Medulla oblongata (tissue), 1 donor: ENCODE measurements around the gene NFATC4.
A peak's percentile ranks its signal among the peaks of the same experiment; 100 is the strongest.
"Not testable (repeated sequence)": the region's sequence is repeated elsewhere in the genome, so short reads cannot be mapped to it uniquely, and the experiment has no call there.

ENCODE experiments used
- DNase-seq: peaks from one replicate; pipeline ENCODE4 v3.0.0-alpha.2; 2015; ENCODE audit errors: extremely low spot score

The NFATC4 gene

GRCh38 chr14:24367514-24368211 is at the start of gene NFATC4:
TSS of gene NFATC4 (plus strand) at chr14:24368184. CDS start at chr14:24368341, 157 bp downstream.
- peak; percentile 65 for DNase-seq

- no peak for DNase-seq
Measured at GRCh38 chr14:24321212-24321975, 46.6 kb upstream of the NFATC4 start.

GRCh38 chr14:24322672-24323071 is 45.3 kb upstream of the NFATC4 start:
- no peak for DNase-seq

GRCh38 chr14:24323341-24323740 is 44.6 kb upstream of the NFATC4 start:
- DNase-seq, result no peak

GRCh38 chr14:24324024-24324423 is 44.0 kb upstream of the NFATC4 start:
- no peak for DNase-seq

GRCh38 chr14:24325041-24325530 is 42.9 kb upstream of the NFATC4 start:
- DNase-seq, result no peak

GRCh38 chr14:24325963-24326362 is 42.0 kb upstream of the NFATC4 start:
- DNase-seq, result no peak

- no peak for DNase-seq
Measured at GRCh38 chr14:24327303-24327702, 40.7 kb upstream of the NFATC4 start.

- DNase-seq, result not testable (repeated sequence)
Measured at GRCh38 chr14:24327914-24328313, 40.1 kb upstream of the NFATC4 start.

- no peak for DNase-seq
Measured at GRCh38 chr14:24329073-24329663, 38.8 kb upstream of the NFATC4 start.

- DNase-seq, result peak; percentile 66
Measured at GRCh38 chr14:24329736-24330135, 38.2 kb upstream of the NFATC4 start.

- DNase-seq, result no peak
Measured at GRCh38 chr14:24330973-24331674, 36.9 kb upstream of the NFATC4 start.

- DNase-seq, result no peak
Measured at GRCh38 chr14:24331731-24332267, 36.2 kb upstream of the NFATC4 start.

GRCh38 chr14:24332268-24332993 is 35.6 kb upstream of the NFATC4 start:
- peak; percentile 79 for DNase-seq

- no peak for DNase-seq
Measured at GRCh38 chr14:24334431-24335291, 33.3 kb upstream of the NFATC4 start, which contains the start of gene ADCY4. TSS of gene ADCY4 (minus strand) at chr14:24335071. CDS start at chr14:24334652, 419 bp downstream.

- no peak for DNase-seq
Measured at GRCh38 chr14:24335461-24336171, 32.4 kb upstream of the NFATC4 start.

GRCh38 chr14:24337144-24337823 is 30.7 kb upstream of the NFATC4 start:
- DNase-seq, result no peak

GRCh38 chr14:24337824-24338175 is 30.2 kb upstream of the NFATC4 start:
- no peak for DNase-seq

- no peak for DNase-seq
Measured at GRCh38 chr14:24338843-24339242, 29.1 kb upstream of the NFATC4 start.
